Stimulated activated naive CD4-positive, alpha-beta T cell treated with Interleukin-2 at 50 U/mL for 16 hours (primary cell): ENCODE data around the gene FLOT2.
"Not testable (repeated sequence)": the region's sequence is repeated elsewhere in the genome, so short reads cannot be mapped to it uniquely, and the experiment has no call there.

ENCODE experiments used
- DNase-seq: peaks from one replicate; lab custom pipeline; 2025; lab: John Stamatoyannopoulos, UW

FLOT2 gene

GRCh38 chr17:28916302-28916934 is 18.9 kb upstream of the FLOT2 start:
- DNase-seq: peak; percentile 12

- no peak for DNase-seq
Measured at GRCh38 chr17:28912938-28913333, 15.4 kb upstream of the FLOT2 start.

- DNase-seq: no peak
Measured at GRCh38 chr17:28912281-28912937, 14.9 kb upstream of the FLOT2 start.

- no peak for DNase-seq
Measured at GRCh38 chr17:28911411-28912045, 14.0 kb upstream of the FLOT2 start.

- DNase-seq: no peak
Measured at GRCh38 chr17:28910534-28910933, 13.0 kb upstream of the FLOT2 start.

- DNase-seq: no peak
Measured at GRCh38 chr17:28908640-28909167, 11.2 kb upstream of the FLOT2 start.

- no peak for DNase-seq
Measured at GRCh38 chr17:28907709-28908475, 10.4 kb upstream of the FLOT2 start.

- no peak for DNase-seq
Measured at GRCh38 chr17:28906706-28907438, 9.3 kb upstream of the FLOT2 start.

- no peak for DNase-seq
Measured at GRCh38 chr17:28906276-28906675, 8.7 kb upstream of the FLOT2 start.

GRCh38 chr17:28904800-28905199 is 7.3 kb upstream of the FLOT2 start:
- DNase-seq: no peak

- DNase-seq: not testable (repeated sequence)
Measured at GRCh38 chr17:28903546-28903841, 6.0 kb upstream of the FLOT2 start.

- DNase-seq: peak; percentile 89
Measured at GRCh38 chr17:28902819-28903545, 5.4 kb upstream of the FLOT2 start, which contains the start of gene DHRS13. DHRS13 (minus strand) TSS chr17:28903079; CDS start chr17:28902944, 135 bp downstream.

- peak; percentile 64 for DNase-seq
Measured at GRCh38 chr17:28901866-28902818, 4.6 kb upstream of the FLOT2 start.

- DNase-seq: no peak
Measured at GRCh38 chr17:28900986-28901726, 3.6 kb upstream of the FLOT2 start.

GRCh38 chr17:28899212-28899815 is 1.8 kb upstream of the FLOT2 start:
- DNase-seq: no peak

GRCh38 chr17:28898527-28898955 is 1.0 kb upstream of the FLOT2 start:
- no peak for DNase-seq

- peak; percentile 49 for DNase-seq
Measured at GRCh38 chr17:28897769-28898526, 415 bp upstream of the FLOT2 start.

- no peak for DNase-seq
Measured at GRCh38 chr17:28896491-28896883, 1.0 kb downstream of the FLOT2 start.
